GM19324 (cell line): Measurements from ENCODE around the gene NXF3.
"Not testable (repeated sequence)": the region's sequence is repeated elsewhere in the genome, so short reads cannot be mapped to it uniquely, and the experiment has no call there.

Experiments used
- ATAC-seq: cut with Tn5 transposase; IDR thresholded peaks from one replicate; pipeline ENCODE4 v1.9.1; 2021; ENCODE audit warnings: mild to moderate bottlenecking, moderate library complexity; ENCODE audit not compliant: unreplicated experiment, low FRiP score

The NXF3 gene

GRCh38 chrX:103056902-103057301 is 36.0 kb downstream of the NXF3 start:
- ATAC-seq, result no peak

GRCh38 chrX:103052625-103053024 is 40.3 kb downstream of the NXF3 start:
- no peak for ATAC-seq

GRCh38 chrX:103051260-103051789 is 41.6 kb downstream of the NXF3 start:
- no peak for ATAC-seq

- ATAC-seq, result not testable (repeated sequence)
Observed at GRCh38 chrX:103033371-103033770, 59.6 kb downstream of the NXF3 start.
